Measurements from ENCODE around the gene STK4. TPM values are rescaled to one million over a fixed set of nuclear protein-coding genes. Genes with fewer than 3 reads are reported as not detected.
A peak's percentile ranks its signal among the peaks of the same experiment; 100 is the strongest.

Gene STK4
- total RNA-seq, 2 donors from 2014 or later: 271 to 280 TPM

- H3K4me1 Mint-ChIP-seq: peaks cover 12% of the 10 kb centered on the region
- H3K36me3 Mint-ChIP-seq (ENCODE audit: low read depth): peaks cover 19% of the 10 kb centered on the region
- H3K27me3 Mint-ChIP-seq: no peaks in the 10 kb centered on the region
- no peak overlapping the region for H3K4me3 Mint-ChIP-seq
- no peaks in the 10 kb centered on the region for H3K9me3 ChIP-seq (ENCODE audit: control insufficient read depth, low read length, poor library complexity, severe bottlenecking)
- peak overlapping the region; percentile 90 for H3K27ac Mint-ChIP-seq
- no peak for DNase-seq
- no peak for ATAC-seq
Observed at GRCh38 chr20:44941120-44941691, 25.1 kb upstream of the STK4 start.

DNA sequence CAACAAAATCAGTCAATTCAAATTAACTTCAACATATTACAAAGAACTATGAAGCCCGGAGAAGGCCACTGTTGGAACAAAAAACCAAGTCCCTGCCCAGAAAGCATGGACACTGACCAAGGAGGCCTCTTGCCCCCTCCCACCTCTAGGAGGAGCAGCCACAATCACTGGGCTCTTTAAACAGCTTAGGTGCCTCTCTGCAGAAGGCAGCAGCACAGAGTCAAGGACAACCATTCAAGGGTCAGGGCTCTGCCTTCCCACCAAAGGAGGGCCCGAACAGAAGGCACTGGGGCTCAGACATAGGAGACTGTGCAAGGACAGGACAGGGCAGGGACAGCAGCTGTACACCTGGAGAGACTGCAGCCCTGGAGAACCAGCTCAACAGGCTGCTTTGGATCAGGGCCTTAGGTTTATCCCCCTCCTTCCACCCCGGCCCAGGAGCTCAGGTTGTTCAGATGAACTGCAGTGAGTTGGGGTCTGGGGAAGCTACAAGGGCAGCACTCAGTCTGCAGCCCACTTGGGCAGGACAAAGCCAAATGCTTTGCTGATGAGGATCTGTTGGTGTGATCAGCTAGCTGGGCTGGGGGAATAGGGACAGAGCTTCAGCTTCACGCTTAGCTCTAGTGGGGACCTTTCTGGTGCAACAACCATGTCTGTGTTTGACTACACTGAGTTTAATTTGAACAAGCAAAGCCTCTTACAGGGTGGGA, 23.9 kb upstream of the STK4 start:
- no peak overlapping the region for H3K4me3 Mint-ChIP-seq
- no peak for DNase-seq
- no peaks in the 10 kb centered on the region for H3K27me3 Mint-ChIP-seq
- peaks cover 16% of the 10 kb centered on the region for H3K4me1 Mint-ChIP-seq
- peaks cover 18% of the 10 kb centered on the region for H3K36me3 Mint-ChIP-seq (ENCODE audit: low read depth)
- peak overlapping the region; percentile 60 for H3K27ac Mint-ChIP-seq
- no peak for ATAC-seq
- H3K9me3 ChIP-seq (ENCODE audit: control insufficient read depth, low read length, poor library complexity, severe bottlenecking): no peaks in the 10 kb centered on the region

DNA sequence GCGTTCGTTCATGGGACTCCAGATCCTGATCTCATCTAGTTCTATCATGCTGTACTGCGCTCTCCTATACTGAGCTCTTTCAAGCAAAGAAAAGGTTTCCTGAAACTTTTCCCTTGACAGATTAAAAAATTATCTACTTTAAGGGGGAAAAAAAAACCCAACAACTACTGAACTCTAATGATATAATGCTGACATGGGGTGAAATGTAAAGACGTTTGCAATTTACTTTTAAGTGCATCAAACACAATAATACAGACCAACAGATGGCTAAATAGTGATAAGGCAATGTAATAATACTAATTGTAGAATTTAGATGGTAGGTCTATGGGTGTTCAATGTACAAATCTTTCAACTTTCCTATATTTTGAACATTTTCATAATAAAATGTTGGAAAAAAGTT, 22.5 kb upstream of the STK4 start:
- Mint-ChIP-seq H3K27me3 (no peaks in the 10 kb centered on the region), H3K36me3 (ENCODE audit: low read depth) (peaks cover 18% of the 10 kb centered on the region), H3K4me3 (no peak overlapping the region), H3K27ac (no peak overlapping the region), H3K4me1 (peaks cover 16% of the 10 kb centered on the region)
- no peak for DNase-seq
- no peaks in the 10 kb centered on the region for H3K9me3 ChIP-seq (ENCODE audit: control insufficient read depth, low read length, poor library complexity, severe bottlenecking)
- ATAC-seq: no peak

GRCh38 chr20:44945261-44945660, 21.1 kb upstream of the STK4 start:
- DNase-seq: no peak
- no peaks in the 10 kb centered on the region for H3K9me3 ChIP-seq (ENCODE audit: control insufficient read depth, low read length, poor library complexity, severe bottlenecking)
- no peak for ATAC-seq
- H3K4me1 Mint-ChIP-seq: peaks cover 16% of the 10 kb centered on the region
- peak overlapping the region; percentile 67 for H3K27ac Mint-ChIP-seq
- peaks cover 19% of the 10 kb centered on the region for H3K36me3 Mint-ChIP-seq (ENCODE audit: low read depth)
- H3K27me3 Mint-ChIP-seq: no peaks in the 10 kb centered on the region
- no peak overlapping the region for H3K4me3 Mint-ChIP-seq

GRCh38 chr20:44946271-44946852, 19.9 kb upstream of the STK4 start:
- H3K27ac Mint-ChIP-seq: peak overlapping the region; percentile 70
- H3K4me1 Mint-ChIP-seq: peaks cover 12% of the 10 kb centered on the region
- H3K9me3 ChIP-seq (ENCODE audit: control insufficient read depth, low read length, poor library complexity, severe bottlenecking): no peaks in the 10 kb centered on the region
- no peaks in the 10 kb centered on the region for H3K27me3 Mint-ChIP-seq
- ATAC-seq: no peak
- H3K36me3 Mint-ChIP-seq (ENCODE audit: low read depth): peaks cover 16% of the 10 kb centered on the region
- DNase-seq: no peak
- H3K4me3 Mint-ChIP-seq: no peak overlapping the region

DNA sequence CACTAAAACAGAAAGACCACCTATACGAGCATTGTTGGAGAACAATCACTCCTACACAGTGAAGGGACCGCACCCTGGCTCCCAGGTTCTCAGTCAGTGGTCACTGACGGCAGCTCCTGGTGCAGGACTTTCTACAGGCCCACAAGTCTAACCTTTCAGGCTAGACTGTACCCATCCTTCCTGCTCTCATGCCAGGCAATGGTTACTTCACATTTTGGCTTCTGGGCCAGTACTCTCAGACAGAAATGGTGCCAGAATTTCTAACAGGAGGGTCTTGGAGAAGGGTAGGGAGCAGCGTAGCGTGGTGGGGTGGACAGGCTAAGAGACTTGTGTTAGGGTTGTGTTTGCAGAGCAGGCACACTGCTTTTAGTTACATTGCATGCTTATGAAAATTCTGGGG, 18.2 kb upstream of the STK4 start:
- ATAC-seq (no peak), DNase-seq (no peak)
- H3K27me3 Mint-ChIP-seq: no peaks in the 10 kb centered on the region
- peaks cover 15% of the 10 kb centered on the region for H3K4me1 Mint-ChIP-seq
- no peaks in the 10 kb centered on the region for H3K9me3 ChIP-seq (ENCODE audit: control insufficient read depth, low read length, poor library complexity, severe bottlenecking)
- H3K4me3 Mint-ChIP-seq: no peak overlapping the region
- peaks cover 14% of the 10 kb centered on the region for H3K36me3 Mint-ChIP-seq (ENCODE audit: low read depth)
- H3K27ac Mint-ChIP-seq: no peak overlapping the region

- ATAC-seq (no peak), DNase-seq (no peak)
- H3K36me3 Mint-ChIP-seq (ENCODE audit: low read depth): peaks cover 17% of the 10 kb centered on the region
- no peak overlapping the region for H3K4me3 Mint-ChIP-seq
- no peak overlapping the region for H3K27ac Mint-ChIP-seq
- H3K27me3 Mint-ChIP-seq: no peaks in the 10 kb centered on the region
- H3K4me1 Mint-ChIP-seq: peaks cover 19% of the 10 kb centered on the region
- no peaks in the 10 kb centered on the region for H3K9me3 ChIP-seq (ENCODE audit: control insufficient read depth, low read length, poor library complexity, severe bottlenecking)
Observed at GRCh38 chr20:44948513-44948912, 17.8 kb upstream of the STK4 start.

GRCh38 chr20:44950368-44950767, 15.9 kb upstream of the STK4 start:
- Mint-ChIP-seq H3K27me3 (no peaks in the 10 kb centered on the region), H3K4me1 (peaks cover 28% of the 10 kb centered on the region), H3K4me3 (peak overlapping the region; percentile 31), H3K36me3 (ENCODE audit: low read depth) (peaks cover 20% of the 10 kb centered on the region), H3K27ac (peak overlapping the region; percentile 47)
- no peak for ATAC-seq
- no peaks in the 10 kb centered on the region for H3K9me3 ChIP-seq (ENCODE audit: control insufficient read depth, low read length, poor library complexity, severe bottlenecking)
- no peak for DNase-seq

- no peak for DNase-seq
- no peaks in the 10 kb centered on the region for H3K9me3 ChIP-seq (ENCODE audit: control insufficient read depth, low read length, poor library complexity, severe bottlenecking)
- peaks cover 32% of the 10 kb centered on the region for H3K4me1 Mint-ChIP-seq
- no peak for ATAC-seq
- H3K27me3 Mint-ChIP-seq: no peaks in the 10 kb centered on the region
- H3K4me3 Mint-ChIP-seq: no peak overlapping the region
- peak overlapping the region; percentile 89 for H3K27ac Mint-ChIP-seq
- H3K36me3 Mint-ChIP-seq (ENCODE audit: low read depth): peaks cover 20% of the 10 kb centered on the region
Observed at GRCh38 chr20:44952731-44953130, 13.6 kb upstream of the STK4 start.

DNA sequence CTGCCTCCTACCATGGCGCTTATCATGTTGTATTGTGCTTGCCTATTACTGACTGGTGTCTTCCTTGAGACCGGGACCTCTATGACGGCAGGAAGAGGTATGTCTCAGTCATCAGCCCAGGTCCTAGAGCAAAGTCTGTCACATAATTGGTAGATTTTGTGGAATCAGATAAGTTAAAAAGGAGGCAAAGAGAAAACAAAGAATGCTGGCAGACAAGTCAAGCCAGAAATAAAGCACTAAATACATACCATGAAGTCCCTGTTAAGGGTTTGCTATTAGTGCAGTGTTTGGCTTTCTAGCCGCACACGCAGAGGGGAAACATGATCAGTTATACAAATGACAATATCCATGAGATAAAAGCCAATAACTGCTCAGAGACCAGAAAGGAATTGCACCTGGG, 12.1 kb upstream of the STK4 start:
- no peaks in the 10 kb centered on the region for H3K9me3 ChIP-seq (ENCODE audit: control insufficient read depth, low read length, poor library complexity, severe bottlenecking)
- Mint-ChIP-seq H3K36me3 (ENCODE audit: low read depth) (peaks cover 20% of the 10 kb centered on the region), H3K4me3 (no peak overlapping the region), H3K27me3 (no peaks in the 10 kb centered on the region), H3K27ac (peak overlapping the region; percentile 89), H3K4me1 (peaks cover 45% of the 10 kb centered on the region)
- ATAC-seq (no peak), DNase-seq (no peak)

- Mint-ChIP-seq H3K27ac (no peak overlapping the region), H3K4me1 (peaks cover 48% of the 10 kb centered on the region), H3K36me3 (ENCODE audit: low read depth) (peaks cover 17% of the 10 kb centered on the region), H3K27me3 (no peaks in the 10 kb centered on the region), H3K4me3 (no peak overlapping the region)
- H3K9me3 ChIP-seq (ENCODE audit: control insufficient read depth, low read length, poor library complexity, severe bottlenecking): no peaks in the 10 kb centered on the region
- DNase-seq: no peak
- no peak for ATAC-seq
Observed at GRCh38 chr20:44955270-44955669, 11.0 kb upstream of the STK4 start.

DNA sequence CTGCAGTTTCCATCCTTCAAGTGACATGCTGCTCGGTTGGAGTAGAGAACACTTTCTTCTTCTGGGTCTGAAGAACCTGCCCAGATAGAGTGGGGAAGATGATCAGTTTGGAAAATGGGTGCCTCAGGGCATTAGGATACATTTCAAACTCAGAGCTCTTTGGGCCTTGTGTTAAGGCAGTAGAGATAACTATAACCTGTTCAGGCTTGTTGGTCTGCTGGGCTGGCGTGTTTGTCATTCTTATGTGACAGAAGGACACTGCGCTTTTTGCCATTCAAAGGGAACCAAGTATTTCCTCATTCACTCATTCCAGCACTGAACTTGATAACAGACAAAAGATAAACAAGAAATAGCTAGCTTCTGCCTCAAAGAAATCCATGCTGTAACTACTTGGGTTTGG, 9.9 kb upstream of the STK4 start:
- ATAC-seq (no peak), DNase-seq (no peak)
- no peak overlapping the region for H3K4me3 Mint-ChIP-seq
- peak overlapping the region; percentile 4 for H3K27ac Mint-ChIP-seq
- H3K9me3 ChIP-seq (ENCODE audit: control insufficient read depth, low read length, poor library complexity, severe bottlenecking): no peaks in the 10 kb centered on the region
- peaks cover 16% of the 10 kb centered on the region for H3K36me3 Mint-ChIP-seq (ENCODE audit: low read depth)
- peaks cover 52% of the 10 kb centered on the region for H3K4me1 Mint-ChIP-seq
- H3K27me3 Mint-ChIP-seq: no peaks in the 10 kb centered on the region

- Mint-ChIP-seq H3K4me1 (peaks cover 45% of the 10 kb centered on the region), H3K27me3 (no peaks in the 10 kb centered on the region), H3K4me3 (peak overlapping the region; percentile 100), H3K36me3 (ENCODE audit: low read depth) (peaks cover 12% of the 10 kb centered on the region), H3K27ac (peak overlapping the region; percentile 4)
- ATAC-seq (no peak), DNase-seq (no peak)
- no peaks in the 10 kb centered on the region for H3K9me3 ChIP-seq (ENCODE audit: control insufficient read depth, low read length, poor library complexity, severe bottlenecking)
Observed at GRCh38 chr20:44958276-44958675, 8.0 kb upstream of the STK4 start.

All from T-helper 17 cell (primary cell).